ENCODE data around the gene SYPL1.
A peak's percentile ranks its signal among the peaks of the same experiment; 100 is the strongest.

SYPL1 gene

GRCh38 chr7:106109521-106110237, 2.4 kb downstream of the SYPL1 start:
- no peaks in the 10 kb centered on the region for H3K27me3 ChIP-seq (ENCODE audit: control insufficient read depth in 1 of 2, insufficient read depth in 2 of 2, low read length in 2 of 2)
- peaks cover 0 to 2% of the 10 kb centered on the region in 2 donors for H3K36me3 ChIP-seq (ENCODE audit: control insufficient read depth in 2 of 2, insufficient read depth in 2 of 2, low read length in 2 of 2)
- H3K27ac ChIP-seq (ENCODE audit: low read length) = no peak overlapping the region
- peak overlapping the region; percentile 36 to 89 for H3K4me3 ChIP-seq (ENCODE audit: low read length in 2 of 2)
- no peak overlapping the region for H3K9ac ChIP-seq (ENCODE audit: low read length in 2 of 2)
- peaks cover 13% of the 10 kb centered on the region for H3K4me1 ChIP-seq (ENCODE audit: control insufficient read depth, insufficient read depth, low read length)
- H3K9me3 ChIP-seq (ENCODE audit: control insufficient read depth in 2 of 2, low read length in 2 of 2) = no peaks in the 10 kb centered on the region

DNA sequence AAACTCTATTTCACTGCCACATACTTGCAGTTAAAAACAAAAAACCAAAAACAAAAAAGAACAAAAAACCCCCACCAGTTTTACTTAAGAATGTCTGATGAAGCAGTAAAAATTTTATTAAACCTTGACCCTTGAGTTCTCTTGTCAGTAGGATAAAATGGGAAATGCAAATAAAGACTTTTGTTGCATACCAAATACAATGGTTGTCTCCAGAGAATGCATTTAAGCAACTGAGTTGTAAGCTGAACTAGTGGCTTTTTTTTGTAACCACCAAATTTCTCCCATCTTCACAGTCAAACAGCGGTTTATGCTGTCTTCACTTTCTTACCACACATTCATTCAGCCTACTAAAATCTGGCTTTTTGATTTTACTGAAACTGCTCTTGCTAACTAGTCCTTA, 3.1 kb downstream of the SYPL1 start:
- Histone ChIP-seq H3K9ac (ENCODE audit: low read length in 2 of 2) (no peak overlapping the region), H3K9me3 (ENCODE audit: control insufficient read depth in 2 of 2, low read length in 2 of 2) (no peaks in the 10 kb centered on the region), H3K4me3 (ENCODE audit: low read length in 2 of 2) (no peak overlapping the region), H3K27me3 (ENCODE audit: control insufficient read depth in 1 of 2, insufficient read depth in 2 of 2, low read length in 2 of 2) (no peaks in the 10 kb centered on the region), H3K4me1 (ENCODE audit: control insufficient read depth, insufficient read depth, low read length) (peaks cover 13% of the 10 kb centered on the region), H3K36me3 (ENCODE audit: control insufficient read depth in 2 of 2, insufficient read depth in 2 of 2, low read length in 2 of 2) (peaks cover 0 to 2% of the 10 kb centered on the region in 2 donors), H3K27ac (ENCODE audit: low read length) (no peak overlapping the region)

DNA sequence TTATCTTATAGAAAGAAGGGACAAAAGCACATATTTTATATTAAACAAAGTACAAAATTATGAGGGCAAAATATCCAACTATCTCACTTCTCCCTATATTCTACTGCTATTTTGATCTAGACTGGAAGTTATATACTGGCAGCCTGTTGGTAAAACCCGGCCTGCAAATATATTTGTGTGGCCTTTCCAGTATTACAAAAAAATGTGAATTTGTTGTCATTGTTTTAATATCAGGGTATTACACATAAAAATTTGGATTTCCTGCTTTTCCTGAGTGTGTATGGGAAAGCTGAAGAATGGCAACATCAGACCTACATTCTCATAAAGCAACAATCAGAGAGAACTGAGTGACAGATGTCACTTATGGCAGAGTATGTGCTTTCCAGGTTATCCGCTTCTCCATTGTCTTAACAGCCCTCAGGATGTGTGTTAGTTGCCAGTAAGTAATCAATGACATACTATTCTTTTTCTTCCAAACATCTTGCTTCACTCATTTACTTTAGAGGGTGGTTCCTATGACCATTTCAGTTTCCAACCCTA, 7.3 kb downstream of the SYPL1 start:
- no peak overlapping the region for H3K27ac ChIP-seq (ENCODE audit: low read length)
- H3K9me3 ChIP-seq (ENCODE audit: control insufficient read depth in 2 of 2, low read length in 2 of 2) = no peaks in the 10 kb centered on the region
- H3K27me3 ChIP-seq (ENCODE audit: control insufficient read depth in 1 of 2, insufficient read depth in 2 of 2, low read length in 2 of 2) = no peaks in the 10 kb centered on the region
- H3K36me3 ChIP-seq (ENCODE audit: control insufficient read depth in 2 of 2, insufficient read depth in 2 of 2, low read length in 2 of 2) = peaks cover 0 to 2% of the 10 kb centered on the region in 2 donors
- H3K4me3 ChIP-seq (ENCODE audit: low read length in 2 of 2) = no peak overlapping the region
- peaks cover 4% of the 10 kb centered on the region for H3K4me1 ChIP-seq (ENCODE audit: control insufficient read depth, insufficient read depth, low read length)
- H3K9ac ChIP-seq (ENCODE audit: low read length in 2 of 2) = no peak overlapping the region

GRCh38 chr7:106102387-106102966, 9.6 kb downstream of the SYPL1 start:
- no peaks in the 10 kb centered on the region for H3K9me3 ChIP-seq (ENCODE audit: control insufficient read depth in 2 of 2, low read length in 2 of 2)
- no peak overlapping the region for H3K9ac ChIP-seq (ENCODE audit: low read length in 2 of 2)
- no peak overlapping the region for H3K27ac ChIP-seq (ENCODE audit: low read length)
- no peaks in the 10 kb centered on the region for H3K4me1 ChIP-seq (ENCODE audit: control insufficient read depth, insufficient read depth, low read length)
- H3K36me3 ChIP-seq (ENCODE audit: control insufficient read depth in 2 of 2, insufficient read depth in 2 of 2, low read length in 2 of 2) = peaks cover 2% of the 10 kb centered on the region in 2 donors
- H3K27me3 ChIP-seq (ENCODE audit: control insufficient read depth in 1 of 2, insufficient read depth in 2 of 2, low read length in 2 of 2) = no peaks in the 10 kb centered on the region
- no peak overlapping the region for H3K4me3 ChIP-seq (ENCODE audit: low read length in 2 of 2)

DNA sequence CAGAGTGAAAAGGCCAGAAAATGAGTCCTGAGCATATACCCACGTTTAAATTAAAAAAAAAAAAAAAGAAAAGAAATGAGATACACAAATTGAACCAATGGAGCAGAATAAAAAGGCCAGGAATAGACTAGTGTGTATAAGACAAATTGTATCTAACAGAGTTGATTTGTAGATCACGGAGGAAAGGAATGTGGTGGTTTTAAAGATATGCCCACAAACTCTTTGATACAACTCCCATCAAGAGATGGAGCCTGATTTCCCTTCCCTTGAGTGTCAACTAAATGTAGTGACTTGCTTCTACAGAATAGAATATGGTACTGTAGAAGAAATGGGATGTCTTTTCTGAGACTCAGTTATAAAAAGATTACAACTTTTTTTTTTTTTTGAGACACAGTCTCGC, 10.4 kb downstream of the SYPL1 start:
- Histone ChIP-seq H3K9me3 (ENCODE audit: control insufficient read depth in 2 of 2, low read length in 2 of 2) (no peaks in the 10 kb centered on the region), H3K4me1 (ENCODE audit: control insufficient read depth, insufficient read depth, low read length) (no peaks in the 10 kb centered on the region), H3K27me3 (ENCODE audit: control insufficient read depth in 1 of 2, insufficient read depth in 2 of 2, low read length in 2 of 2) (no peaks in the 10 kb centered on the region), H3K4me3 (ENCODE audit: low read length in 2 of 2) (no peak overlapping the region), H3K36me3 (ENCODE audit: control insufficient read depth in 2 of 2, insufficient read depth in 2 of 2, low read length in 2 of 2) (peaks cover 4 to 5% of the 10 kb centered on the region in 2 donors), H3K9ac (ENCODE audit: low read length in 2 of 2) (no peak overlapping the region), H3K27ac (ENCODE audit: low read length) (no peak overlapping the region)

DNA sequence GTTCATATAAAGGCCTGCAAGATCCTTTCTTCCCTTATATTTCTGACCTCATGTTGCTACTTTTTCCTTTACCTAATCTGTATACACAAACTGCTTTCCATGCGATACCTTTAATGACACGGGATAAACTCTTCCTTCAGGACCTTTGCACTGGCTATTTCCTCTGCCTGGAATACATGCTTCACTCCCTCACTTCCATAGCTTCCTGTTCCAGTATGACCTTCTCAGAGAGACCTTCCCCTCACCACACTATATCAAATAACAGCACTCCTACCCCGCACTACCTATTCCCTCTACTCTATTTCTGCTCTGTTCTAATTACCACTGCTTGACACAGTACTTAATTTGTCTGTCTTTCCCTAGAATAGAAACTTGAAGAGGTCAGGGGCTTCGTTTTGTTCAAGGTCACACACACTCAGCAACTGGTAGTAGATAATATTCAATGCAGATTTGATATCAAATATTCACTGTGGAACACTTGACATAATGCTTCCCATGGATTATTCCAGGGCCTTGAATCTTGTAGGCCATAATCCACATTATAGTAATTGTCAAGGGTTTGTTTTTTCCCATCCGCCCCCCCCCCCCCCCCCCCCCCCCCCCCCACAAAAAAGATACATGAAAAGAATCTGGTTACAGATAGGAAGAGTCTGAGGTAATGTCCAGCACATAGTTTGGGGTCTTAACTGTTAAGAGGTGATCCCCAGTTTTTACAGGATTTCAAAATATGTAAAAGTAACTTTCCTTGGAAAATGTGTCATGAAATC, 11.1 kb downstream of the SYPL1 start:
- Histone ChIP-seq H3K4me1 (ENCODE audit: control insufficient read depth, insufficient read depth, low read length) (no peaks in the 10 kb centered on the region), H3K9me3 (ENCODE audit: control insufficient read depth in 2 of 2, low read length in 2 of 2) (no peaks in the 10 kb centered on the region), H3K27ac (ENCODE audit: low read length) (no peak overlapping the region)

DNA sequence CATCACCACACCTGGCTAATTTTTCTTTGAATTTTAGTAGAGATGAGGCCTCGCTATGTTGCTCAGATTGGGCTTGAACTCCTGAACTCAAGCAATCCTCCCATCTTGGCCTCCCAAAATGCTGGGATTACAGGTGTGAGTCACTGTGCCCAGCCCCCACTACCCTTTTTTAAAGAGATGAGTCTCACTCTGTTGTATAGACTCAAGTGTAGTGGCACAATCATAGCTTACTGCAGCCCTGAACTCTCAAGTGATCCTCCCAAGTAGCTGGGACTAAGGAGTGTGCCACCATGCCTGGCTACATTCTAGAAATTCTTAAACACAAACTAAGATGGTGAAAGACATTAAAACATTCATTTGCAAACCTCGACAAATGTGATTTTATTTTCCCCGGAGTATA, 12.6 kb downstream of the SYPL1 start:
- Histone ChIP-seq H3K36me3 (ENCODE audit: control insufficient read depth in 2 of 2, insufficient read depth in 2 of 2, low read length in 2 of 2) (peaks cover 8 to 10% of the 10 kb centered on the region in 2 donors), H3K27me3 (ENCODE audit: control insufficient read depth in 1 of 2, insufficient read depth in 2 of 2, low read length in 2 of 2) (no peaks in the 10 kb centered on the region), H3K9ac (ENCODE audit: low read length in 2 of 2) (no peak overlapping the region), H3K4me1 (ENCODE audit: control insufficient read depth, insufficient read depth, low read length) (no peaks in the 10 kb centered on the region), H3K9me3 (ENCODE audit: control insufficient read depth in 2 of 2, low read length in 2 of 2) (no peaks in the 10 kb centered on the region), H3K4me3 (ENCODE audit: low read length in 2 of 2) (no peak overlapping the region), H3K27ac (ENCODE audit: low read length) (no peak overlapping the region)

More for the DNA sequence above, 11.1 kb downstream of the SYPL1 start:
- no peaks in the 10 kb centered on the region for H3K27me3 ChIP-seq (ENCODE audit: control insufficient read depth in 1 of 2, insufficient read depth in 2 of 2, low read length in 2 of 2)
- peaks cover 10% of the 10 kb centered on the region in 2 donors for H3K36me3 ChIP-seq (ENCODE audit: control insufficient read depth in 2 of 2, insufficient read depth in 2 of 2, low read length in 2 of 2)
- H3K9ac ChIP-seq (ENCODE audit: low read length in 2 of 2) = no peak overlapping the region
- no peak overlapping the region for H3K4me3 ChIP-seq (ENCODE audit: low read length in 2 of 2)

DNA sequence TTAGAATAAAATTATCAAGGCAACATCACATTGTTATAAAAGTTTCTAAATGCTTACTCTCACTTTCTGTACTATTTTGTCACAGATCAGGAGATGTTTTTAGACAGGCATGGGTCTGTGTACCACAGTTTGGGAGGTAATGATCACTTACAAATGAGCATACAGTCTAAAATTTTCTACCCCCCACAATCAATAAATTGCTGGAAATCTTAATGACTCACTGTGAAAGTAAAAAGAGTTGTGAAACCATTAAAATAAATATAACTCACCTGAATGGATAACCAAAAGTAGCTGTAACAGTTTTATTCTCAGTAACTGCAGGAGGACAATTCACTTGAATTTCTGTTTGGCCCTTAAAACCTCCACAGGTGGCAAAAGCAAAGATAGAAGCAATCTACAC, 13.2 kb downstream of the SYPL1 start:
- peaks cover 8 to 10% of the 10 kb centered on the region in 2 donors for H3K36me3 ChIP-seq (ENCODE audit: control insufficient read depth in 2 of 2, insufficient read depth in 2 of 2, low read length in 2 of 2)
- H3K4me1 ChIP-seq (ENCODE audit: control insufficient read depth, insufficient read depth, low read length) = no peaks in the 10 kb centered on the region
- no peak overlapping the region for H3K27ac ChIP-seq (ENCODE audit: low read length)
- no peak overlapping the region for H3K4me3 ChIP-seq (ENCODE audit: low read length in 2 of 2)
- no peaks in the 10 kb centered on the region for H3K9me3 ChIP-seq (ENCODE audit: control insufficient read depth in 2 of 2, low read length in 2 of 2)
- no peaks in the 10 kb centered on the region for H3K27me3 ChIP-seq (ENCODE audit: control insufficient read depth in 1 of 2, insufficient read depth in 2 of 2, low read length in 2 of 2)
- H3K9ac ChIP-seq (ENCODE audit: low read length in 2 of 2) = no peak overlapping the region

DNA sequence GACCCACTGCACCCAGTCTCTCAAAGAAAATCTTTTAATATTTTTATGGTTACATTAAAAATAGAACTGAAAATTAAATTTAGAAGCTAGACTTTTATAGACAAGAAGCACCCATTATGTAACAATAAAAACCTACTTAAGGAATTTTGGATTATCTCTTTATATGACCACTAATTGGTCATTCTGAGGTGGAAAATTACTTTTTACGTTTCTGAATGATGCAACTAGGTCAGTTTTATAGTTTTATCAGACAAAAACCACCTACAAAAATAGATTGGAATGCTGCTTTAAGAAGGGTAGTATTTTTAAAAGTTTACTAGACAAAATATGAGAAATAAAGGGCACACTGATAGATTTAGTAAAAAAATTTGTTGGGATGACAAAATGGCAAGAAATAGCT, 16.5 kb downstream of the SYPL1 start:
- Histone ChIP-seq H3K9ac (ENCODE audit: low read length in 2 of 2) (no peak overlapping the region), H3K4me3 (ENCODE audit: low read length in 2 of 2) (no peak overlapping the region), H3K27ac (ENCODE audit: low read length) (no peak overlapping the region), H3K36me3 (ENCODE audit: control insufficient read depth in 2 of 2, insufficient read depth in 2 of 2, low read length in 2 of 2) (peaks cover 11 to 28% of the 10 kb centered on the region in 2 donors), H3K4me1 (ENCODE audit: control insufficient read depth, insufficient read depth, low read length) (no peaks in the 10 kb centered on the region), H3K27me3 (ENCODE audit: control insufficient read depth in 1 of 2, insufficient read depth in 2 of 2, low read length in 2 of 2) (no peaks in the 10 kb centered on the region), H3K9me3 (ENCODE audit: control insufficient read depth in 2 of 2, low read length in 2 of 2) (no peaks in the 10 kb centered on the region)

DNA sequence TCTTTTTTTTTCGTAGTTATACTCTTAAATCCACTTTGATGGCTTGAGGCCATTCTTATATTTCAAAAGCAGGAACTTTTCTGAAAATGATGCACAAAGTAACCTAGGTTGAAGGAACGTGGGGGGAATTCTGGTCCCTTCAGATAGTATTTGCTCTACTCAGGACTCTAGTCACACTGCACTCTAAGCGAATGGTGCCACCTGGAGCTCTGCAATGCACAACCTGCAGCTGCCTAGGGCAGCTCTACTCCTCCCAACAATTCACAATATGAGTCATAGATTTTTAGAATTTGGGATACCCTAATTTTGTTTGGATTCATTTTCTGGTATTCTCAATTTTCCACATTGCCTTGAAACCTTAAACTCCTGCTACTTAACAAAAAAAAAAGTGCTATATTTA, 17.3 kb downstream of the SYPL1 start:
- Histone ChIP-seq H3K4me3 (ENCODE audit: low read length in 2 of 2) (no peak overlapping the region), H3K36me3 (ENCODE audit: control insufficient read depth in 2 of 2, insufficient read depth in 2 of 2, low read length in 2 of 2) (peaks cover 14 to 28% of the 10 kb centered on the region in 2 donors)

More for the DNA sequence above, 17.3 kb downstream of the SYPL1 start:
- H3K27me3 ChIP-seq (ENCODE audit: control insufficient read depth in 1 of 2, insufficient read depth in 2 of 2, low read length in 2 of 2) = no peaks in the 10 kb centered on the region
- H3K9me3 ChIP-seq (ENCODE audit: control insufficient read depth in 2 of 2, low read length in 2 of 2) = no peaks in the 10 kb centered on the region
- H3K27ac ChIP-seq (ENCODE audit: low read length) = no peak overlapping the region
- no peaks in the 10 kb centered on the region for H3K4me1 ChIP-seq (ENCODE audit: control insufficient read depth, insufficient read depth, low read length)
- no peak overlapping the region for H3K9ac ChIP-seq (ENCODE audit: low read length in 2 of 2)

Measured in stomach smooth muscle (tissue), 2 donors.